ENCODE measurements around the gene ASH1L.
"Not testable (repeated sequence)": the region's sequence is repeated elsewhere in the genome, so short reads cannot be mapped to it uniquely, and the experiment has no call there.

ASH1L gene

DNA sequence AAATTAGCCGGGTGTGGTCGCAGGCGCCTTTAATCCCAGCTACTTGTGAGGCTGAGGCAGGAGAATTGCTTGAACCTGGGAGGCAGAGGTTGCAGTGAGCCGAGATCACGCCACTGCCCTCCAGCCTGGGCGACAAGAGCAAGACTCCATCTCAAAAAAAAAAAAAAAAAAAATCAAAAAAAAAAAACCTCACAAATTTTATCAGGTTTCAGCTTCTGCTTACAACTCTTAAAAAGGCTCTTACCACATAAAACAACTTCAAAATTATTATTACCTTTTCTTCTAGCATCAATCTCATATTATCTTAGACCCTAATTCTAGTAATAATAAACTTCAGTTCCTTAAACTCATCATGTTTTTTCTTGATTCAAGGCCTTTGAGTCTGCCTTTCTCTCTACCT, 120.2 kb downstream of the ASH1L start:
- not testable (repeated sequence) for DNase-seq

DNA sequence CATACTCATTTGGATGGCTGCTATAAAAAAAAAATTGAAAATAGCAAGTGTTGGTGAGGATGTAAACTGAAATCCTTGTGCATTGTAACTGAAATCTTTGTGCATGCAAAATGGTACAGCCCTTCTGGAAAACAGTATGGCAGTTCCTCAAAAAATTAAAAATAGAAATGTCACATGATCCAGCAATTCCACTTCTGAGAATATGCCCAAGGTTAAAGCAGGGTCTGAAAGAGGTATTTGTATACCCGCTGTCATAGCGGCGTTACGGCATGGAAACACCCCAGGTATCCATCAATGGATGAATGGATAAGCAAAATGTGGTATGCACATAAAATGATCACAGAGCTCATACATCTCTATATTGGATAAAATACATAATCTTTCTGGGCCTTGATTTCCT, 125.2 kb downstream of the ASH1L start:
- DNase-seq = no peak

DNA sequence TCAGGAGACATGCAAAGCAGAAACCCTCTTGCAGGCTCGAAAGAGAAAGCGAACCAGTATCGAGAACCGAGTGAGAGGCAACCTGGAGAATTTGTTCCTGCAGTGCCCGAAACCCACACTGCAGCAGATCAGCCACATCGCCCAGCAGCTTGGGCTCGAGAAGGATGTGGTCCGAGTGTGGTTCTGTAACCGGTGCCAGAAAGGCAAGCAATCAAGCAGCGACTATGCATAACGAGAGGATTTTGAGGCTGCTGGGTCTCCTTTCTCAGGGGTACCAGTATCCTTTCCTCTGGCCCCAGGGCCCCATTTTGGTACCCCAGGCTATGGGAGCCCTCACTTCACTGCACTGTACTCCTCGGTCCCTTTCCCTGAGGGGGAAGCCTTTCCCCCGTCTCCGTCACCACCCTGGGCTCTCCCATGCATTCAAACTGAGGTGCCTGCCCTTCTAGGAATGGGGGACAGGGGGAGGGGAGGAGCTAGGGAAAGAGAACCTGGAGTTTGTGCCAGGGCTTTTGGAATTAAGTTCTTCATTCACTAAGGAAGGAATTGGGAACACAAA, 128.7 kb downstream of the ASH1L start:
- not testable (repeated sequence) for DNase-seq

DNA sequence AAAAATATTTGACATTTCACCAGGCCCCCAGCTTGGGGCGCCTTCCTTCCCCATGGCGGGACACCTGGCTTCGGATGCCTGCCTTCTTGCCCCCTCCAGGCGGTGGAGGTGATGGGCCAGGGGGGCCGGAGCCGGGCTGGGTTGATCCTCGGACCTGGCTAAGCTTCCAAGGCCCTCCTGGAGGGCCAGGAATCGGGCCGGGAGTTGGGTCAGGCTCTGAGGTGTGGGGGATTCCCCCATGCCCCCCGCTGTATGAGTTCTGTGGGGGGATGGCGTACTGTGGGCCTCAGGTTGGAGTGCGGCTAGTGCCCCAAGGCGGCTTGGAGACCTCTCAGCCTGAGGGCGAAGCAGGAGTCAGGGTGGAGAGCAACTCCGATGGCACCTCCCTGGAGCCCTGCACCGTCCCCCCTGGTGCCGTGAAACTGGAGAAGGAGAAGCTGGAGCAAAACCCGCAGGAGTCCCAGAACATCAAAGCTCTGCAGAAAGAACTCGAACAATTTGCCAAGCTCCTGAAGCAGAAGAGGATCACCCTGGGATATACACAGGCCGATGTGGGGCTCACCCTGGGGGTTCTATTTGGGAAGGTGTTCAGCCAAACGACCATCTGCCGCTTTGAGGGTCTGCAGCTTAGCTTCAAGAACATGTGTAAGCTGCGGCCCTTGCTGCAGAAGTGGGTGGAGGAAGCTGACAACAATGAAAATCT, 129.3 kb downstream of the ASH1L start:
- DNase-seq = not testable (repeated sequence)

DNA sequence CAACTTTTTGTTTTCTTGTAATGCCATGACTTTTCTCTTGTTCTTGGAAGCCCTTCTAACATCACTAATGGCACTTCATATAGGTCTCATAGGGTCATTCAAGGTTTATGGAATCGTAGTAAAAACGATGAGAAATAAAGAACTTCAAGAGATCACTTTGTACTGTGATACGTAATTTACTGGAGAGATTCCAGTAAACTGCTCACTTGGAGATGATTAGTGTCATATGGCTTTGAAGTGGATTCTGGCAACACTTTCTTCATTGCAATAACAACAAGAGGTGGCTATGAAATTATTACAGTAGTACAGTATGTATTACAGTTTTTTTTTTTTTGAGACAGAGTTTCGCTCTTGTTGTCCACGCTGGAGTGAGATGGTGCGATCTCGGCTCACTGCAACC, 138.5 kb downstream of the ASH1L start:
- DNase-seq = no peak

DNA sequence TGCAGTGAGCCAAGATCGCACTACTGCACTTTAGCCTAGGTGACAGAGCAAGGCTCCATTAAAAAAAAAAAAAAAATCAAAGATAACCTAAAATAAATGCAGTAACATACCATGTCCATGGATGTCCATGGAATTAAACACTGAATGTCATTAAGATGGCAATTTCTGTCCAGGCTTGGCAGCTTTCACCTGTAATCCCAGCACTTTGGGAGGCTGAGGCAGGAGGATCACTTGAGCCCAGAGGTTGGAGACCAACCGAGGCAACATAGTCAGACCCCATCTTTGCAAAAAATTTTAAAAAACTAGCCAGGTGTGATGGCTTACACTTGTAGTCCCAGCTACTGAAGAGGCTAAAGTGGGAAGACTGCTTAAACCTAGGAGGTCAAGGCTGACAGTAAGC, 141.8 kb downstream of the ASH1L start:
- no peak for DNase-seq

DNA sequence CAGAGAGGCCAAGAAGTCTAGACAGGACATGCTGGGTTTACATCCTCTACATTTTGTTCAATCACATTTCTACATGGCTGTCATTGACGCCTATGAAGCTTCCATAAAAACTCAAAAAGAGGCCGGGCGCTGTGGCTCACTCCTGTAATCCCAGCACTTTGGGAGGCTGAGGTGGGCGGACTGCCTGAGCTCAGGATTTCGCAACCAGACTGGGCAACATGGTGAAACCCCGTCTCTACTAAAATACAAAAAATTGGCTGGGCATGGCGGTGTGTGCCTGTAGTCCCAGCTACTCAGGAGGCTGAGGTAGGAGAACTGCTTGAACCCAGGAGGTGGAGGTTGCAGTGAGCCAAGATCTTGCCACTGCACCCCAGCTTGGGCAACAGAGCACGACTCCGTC, 150.8 kb downstream of the ASH1L start:
- peak in 2 of 3 donors; percentile 8 to 9 for DNase-seq

DNA sequence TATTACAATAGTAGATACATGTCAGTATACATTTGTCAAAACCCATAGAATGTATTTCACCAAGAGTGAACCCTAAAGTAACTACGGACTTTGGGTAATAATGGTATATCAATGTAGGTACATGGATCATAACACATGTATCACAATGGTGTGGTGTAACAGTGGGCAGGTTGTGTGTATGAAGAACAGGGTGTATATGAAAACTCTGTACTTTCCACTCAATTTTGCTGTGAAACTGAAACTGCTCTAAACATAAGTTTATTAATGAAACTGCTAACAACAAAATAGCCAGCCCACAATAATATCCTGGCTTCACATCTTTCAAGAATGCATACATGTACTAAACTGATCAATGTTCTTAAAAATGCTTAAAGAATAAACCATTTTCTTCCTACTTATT, 151.7 kb downstream of the ASH1L start:
- DNase-seq = no peak

DNA sequence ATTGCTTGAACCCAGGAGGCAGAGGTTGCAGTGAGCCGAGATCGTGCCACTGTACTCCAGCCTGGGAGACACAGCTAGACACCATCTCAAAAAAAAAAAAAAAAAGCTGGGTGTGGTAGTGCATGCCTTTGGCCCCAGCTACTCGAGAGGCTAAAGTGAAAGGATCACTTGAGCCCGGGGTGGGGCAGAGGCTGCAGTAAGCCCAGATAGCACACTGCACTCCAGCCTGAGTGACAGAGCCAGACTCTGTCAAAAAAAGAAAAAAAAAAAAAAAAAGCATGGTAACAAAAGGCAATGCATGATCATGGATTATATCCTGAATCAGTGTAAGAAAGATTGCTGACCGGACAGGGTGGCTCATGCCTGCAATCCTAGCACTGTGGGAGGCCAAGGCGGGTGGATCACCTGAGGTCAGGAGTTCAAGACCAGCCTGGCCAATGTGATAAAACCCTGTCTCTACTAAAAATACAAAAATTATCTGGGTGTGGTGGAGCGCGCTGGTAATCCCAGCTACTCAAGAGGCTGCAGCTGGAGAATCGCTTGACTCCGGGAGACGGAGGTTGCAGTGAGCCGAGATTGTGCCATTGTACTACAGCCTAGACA, 165.6 kb downstream of the ASH1L start:
- DNase-seq = no peak

DNA sequence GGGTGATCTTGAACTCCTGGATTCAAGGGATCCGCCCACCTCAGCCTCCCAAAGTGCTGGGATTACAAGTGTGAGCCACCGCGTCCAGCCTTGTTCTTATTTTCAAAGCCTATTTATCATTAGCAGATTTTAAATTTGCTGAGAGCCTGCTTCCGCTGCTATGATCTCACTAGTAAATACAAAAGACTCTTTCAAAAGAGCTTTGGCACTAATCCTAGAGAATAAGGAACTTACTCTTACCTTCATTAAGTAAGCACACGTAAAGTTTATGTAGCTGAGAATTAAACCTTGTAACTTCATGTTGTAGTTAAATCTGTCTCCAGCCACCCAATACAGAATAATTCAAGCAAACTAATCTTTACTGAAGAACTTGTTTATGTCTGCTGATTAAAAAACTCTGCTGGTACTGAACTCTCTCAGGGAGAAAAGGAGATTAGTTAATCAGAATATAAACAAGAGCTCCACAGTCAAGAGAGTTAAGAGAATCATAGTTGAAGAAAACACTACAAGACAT, 169.6 kb downstream of the ASH1L start:
- DNase-seq = no peak

DNA sequence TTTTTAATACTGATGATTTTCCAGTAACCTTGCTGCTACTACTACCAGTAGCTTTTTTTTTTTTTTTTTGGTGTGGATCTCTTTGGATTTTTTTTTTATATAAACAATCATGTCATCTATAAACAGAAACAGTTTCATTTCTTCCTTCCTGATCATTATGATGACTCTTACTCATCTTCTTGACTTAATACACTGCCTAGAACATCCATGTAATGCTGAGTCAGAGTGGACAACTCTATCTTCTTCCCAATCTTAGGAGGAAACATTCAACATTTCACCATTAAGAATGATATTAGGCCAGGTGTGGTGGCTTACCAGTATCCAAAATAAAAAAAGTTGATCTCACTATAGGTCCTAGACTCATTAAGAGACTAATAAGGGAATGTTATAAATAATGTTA, 172.8 kb downstream of the ASH1L start:
- peak; percentile 11 to 61 (median 19) for DNase-seq

DNA sequence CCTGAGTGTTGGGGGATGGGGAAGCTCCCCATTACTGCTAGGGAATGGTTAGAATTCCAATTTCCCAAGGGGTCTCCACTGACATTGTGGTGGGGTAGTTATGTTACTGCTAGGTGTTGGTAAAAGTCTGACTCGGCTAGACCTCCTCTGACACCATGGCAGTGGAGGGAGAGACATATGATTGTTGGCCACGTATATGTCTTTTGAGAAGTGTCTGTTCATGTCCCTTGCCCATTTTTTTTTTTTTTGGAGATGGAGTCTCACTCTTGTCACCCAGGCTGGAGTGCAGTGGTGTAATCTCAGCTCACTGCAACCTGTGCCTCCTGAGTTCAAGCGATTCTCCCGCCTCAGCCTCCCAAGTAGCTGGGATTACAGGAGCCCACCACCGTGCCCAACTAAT, 176.8 kb downstream of the ASH1L start:
- DNase-seq = not testable (repeated sequence)

DNA sequence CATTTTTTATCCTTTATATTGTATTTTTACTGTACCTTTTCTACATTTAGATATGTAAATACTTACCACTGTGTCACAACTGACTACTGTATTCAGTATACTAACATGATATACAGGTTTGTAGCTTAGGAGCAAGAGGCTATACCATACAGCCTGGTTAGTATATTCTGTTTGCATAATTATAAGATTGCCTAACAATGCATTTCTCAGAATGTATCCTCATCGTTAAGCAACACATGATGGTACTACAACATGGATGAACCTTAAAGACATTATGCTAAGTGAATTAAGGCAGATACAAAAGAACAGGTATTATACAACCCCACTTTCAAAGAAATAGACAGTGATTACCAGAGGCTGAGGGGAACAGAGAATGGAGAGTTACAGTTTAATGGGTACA, 179.2 kb downstream of the ASH1L start:
- peak in 1 of 3 donors; percentile 8 for DNase-seq

DNA sequence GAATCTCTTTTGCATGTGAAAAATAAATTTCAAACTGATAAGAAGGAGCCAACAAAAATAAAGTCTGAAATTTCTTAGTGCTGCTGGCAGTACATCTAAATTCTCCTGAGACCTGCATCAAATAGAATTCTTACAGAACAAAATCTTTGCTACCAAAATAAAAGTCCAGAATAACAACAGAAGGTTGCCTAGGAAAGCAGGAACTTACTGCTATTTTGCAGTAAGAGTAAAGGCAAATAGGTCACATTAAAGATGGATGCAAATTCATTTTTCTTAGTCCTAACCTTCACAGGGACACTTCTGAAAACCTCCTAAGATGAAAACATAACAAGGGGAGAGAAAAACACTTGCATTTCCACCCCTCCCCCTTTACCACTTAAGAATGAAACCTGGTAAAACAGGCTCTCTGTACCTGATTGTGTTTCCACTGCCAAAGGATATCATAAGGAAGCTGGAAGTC, 182.9 kb downstream of the ASH1L start:
- DNase-seq = peak in 1 of 3 donors; percentile 17

DNA sequence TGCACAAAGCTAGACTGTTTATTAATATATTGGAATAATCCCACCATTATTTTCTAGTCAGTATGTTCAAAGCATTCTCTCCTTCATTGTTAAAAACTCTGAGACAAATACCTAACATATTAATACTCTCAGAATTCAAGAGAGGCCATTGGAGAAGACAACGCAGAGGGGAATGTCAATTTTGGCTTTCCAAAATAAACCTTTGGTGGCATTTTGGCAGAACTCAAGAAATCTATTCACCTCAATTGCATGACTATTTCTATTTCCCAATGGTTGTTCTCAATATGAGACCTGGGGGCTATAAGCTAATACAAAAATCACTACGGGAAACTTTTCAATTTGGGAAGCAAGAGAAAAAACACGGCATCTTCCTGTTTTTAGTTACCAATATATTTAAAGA, 183.4 kb downstream of the ASH1L start:
- DNase-seq = peak in 1 of 3 donors; percentile 14

DNA sequence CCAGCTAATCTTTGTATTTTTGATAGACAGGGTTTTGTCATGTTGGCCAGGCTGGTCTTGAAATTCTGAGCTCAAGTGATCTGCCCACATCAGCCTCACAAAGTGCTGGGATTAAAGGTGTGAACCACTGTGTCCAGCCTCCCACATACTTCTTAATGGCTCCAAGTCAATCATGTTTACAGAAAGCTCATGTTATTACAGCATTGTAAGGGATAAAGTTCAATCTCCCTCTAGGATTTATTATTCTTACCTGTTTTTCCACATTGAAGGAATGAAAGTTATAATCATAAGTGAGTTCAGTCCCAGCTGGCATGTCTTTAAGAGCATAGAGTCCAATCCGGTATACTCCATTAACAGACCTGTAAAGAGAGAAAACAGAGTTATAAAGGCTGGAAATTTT, 202.6 kb downstream of the ASH1L start:
- no peak for DNase-seq

DNA sequence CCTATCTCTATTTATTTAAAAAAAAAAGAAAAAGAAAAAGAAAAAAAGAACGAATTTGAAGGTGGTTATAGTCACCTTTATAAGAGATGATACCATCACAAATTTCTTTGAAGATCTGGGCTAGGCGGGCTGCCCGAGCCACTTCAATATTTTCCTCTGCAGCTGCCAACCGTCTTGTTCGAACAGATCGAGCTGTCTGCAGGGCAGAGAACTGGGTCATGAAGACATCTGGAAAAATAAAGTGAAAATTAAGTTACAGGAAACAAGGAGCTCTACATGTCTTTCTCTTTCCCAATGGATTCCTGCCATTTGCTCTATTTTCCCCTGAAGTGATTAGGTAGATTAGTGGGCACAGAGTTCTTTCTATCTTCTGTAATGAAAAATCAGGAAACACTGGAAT, 210.0 kb downstream of the ASH1L start:
- no peak for DNase-seq

DNA sequence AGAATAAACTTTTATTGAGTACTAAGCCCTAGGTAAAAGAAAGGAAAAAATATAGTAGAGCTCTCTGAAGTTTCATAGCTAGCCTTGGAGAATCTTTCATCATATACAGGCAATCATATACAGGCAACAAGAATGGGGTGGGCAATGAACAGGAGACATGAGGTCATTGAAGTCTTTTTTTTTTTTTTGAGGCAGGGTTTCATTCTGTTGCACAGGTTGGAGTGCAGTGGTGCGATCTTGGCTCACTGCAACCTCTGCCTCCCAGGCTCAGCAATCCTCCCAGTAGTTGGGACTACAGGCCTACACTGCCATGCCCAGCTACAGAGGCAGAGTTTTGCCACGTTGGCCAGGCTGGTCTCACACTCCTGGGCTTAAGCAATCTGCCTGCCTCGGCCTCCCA, 219.8 kb downstream of the ASH1L start:
- no peak for DNase-seq

DNA sequence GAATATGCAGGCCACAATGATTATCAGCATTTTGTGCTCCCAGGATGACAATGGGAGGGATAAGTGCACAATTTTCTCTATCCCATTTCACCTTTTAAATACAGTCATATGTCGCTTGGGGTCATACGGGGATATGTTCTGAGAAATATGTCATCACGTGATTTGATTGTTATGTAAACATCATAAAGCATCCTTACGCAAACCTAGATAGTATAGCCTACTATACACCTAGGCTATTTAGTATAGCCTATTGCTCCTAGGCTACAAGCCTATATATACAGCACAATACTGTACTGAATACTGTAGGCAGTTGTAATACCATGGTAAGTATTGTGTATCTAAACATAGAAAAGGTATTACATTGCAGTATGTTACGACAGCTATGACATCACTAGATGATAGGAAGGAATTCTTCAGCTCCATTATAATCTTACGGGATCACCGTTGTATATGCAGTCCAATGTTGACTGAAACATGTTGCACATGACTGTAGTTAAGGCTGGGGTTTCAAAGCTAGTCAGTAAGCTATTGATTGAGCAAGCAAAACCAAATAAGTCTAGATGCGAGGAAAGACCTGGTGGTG, 223.0 kb downstream of the ASH1L start:
- DNase-seq = no peak

DNA sequence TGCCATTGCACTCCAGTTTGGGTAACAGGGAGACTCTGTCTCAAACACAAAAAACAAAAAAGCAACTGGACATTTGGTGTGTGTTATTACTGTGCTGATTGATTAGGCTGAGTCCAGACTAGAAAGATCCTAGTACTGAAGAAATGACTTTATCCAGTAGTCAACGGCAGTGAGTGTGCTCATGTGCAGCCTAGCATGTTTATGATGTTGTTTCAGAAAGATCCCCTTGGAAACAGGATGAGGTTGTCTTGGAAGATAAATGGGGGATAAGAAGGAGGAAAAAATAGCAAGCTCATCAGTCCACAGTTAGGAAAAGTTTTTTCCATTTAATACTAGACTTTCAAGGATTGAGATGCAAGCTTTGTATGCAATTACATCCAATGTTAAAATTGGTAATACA, 227.6 kb downstream of the ASH1L start:
- DNase-seq = no peak

DNA sequence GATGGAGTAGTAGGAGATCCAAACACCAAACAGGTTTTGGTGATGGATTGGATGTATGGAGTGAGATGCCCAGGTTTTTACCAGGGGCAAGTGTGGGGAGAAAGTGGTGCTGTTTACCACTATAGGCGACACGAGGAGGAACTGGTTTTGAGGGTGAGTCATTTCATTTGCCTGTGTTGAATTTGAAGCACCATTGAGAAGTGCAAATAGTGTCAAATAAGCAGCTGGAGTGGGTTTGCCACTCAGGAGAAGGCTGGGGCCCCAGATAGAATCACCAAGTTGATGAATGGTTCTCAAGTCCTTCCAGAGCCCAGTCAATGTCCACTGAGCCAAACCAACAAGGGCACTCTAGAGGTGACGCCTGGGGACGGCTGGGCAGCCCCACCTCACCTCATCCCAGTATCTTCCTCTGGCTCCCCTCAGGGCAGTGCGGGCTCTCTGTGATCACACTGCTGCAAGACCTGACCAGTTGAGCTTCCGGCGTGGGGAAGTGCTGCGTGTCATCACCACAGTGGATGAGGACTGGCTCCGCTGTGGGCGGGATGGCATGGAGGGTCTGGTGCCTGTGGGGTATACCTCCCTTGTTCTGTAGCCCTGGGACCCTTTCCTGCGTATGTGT, 232.5 kb downstream of the ASH1L start:
- peak; percentile 20 to 27 (median 21) for DNase-seq

DNA sequence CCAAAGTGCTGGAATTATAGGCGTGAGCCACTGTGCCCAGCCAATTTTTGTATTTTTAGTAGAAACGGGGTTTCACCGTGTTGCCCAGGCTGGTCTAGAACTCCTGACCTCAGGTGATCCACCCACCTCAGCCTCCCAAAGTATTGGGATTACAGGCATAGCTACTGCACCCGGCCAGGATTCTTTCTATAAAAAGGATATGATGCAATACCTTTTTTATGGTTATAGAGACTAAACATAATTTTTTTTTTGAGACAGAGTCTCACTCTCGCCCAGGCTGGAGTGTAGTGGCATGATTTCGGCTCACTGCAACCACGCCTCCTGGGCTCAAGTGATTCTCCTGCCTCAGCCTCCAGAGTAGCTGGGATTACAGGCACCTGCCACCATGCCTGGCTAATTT, 233.7 kb downstream of the ASH1L start:
- not testable (repeated sequence) for DNase-seq

DNA sequence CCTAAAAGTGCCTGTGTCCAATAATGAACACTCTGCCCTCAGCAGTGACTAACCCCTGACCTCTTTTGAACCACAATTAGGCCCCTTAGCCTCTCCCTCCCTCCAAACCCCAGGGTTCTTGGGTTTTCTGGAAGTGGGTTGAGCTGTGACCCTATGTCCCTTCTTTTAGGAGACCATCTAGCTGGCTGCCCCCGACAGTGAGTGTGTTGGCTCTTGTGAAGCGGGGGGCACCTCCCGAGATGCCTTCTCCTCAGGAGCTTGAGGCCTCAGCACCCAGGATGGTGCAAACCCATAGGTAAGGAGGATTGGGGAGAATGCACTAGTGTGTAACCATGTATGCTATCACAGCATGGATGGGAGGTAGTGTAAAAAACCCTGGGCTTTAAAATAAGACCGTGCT, 234.6 kb downstream of the ASH1L start:
- no peak for DNase-seq

Measured in suppressor macrophage treated with lipopolysaccharide for 1 hour (primary cell).